Activated CD8-positive, alpha-beta memory T cell treated with anti-CD3 and anti-CD28 coated beads for 24 hours (primary cell): ENCODE measurements around the gene GPI.

Experiments used
- DNase-seq: peaks from one replicate; pipeline ENCODE4 v3.0.0-alpha.2; 2020

Gene GPI

DNA sequence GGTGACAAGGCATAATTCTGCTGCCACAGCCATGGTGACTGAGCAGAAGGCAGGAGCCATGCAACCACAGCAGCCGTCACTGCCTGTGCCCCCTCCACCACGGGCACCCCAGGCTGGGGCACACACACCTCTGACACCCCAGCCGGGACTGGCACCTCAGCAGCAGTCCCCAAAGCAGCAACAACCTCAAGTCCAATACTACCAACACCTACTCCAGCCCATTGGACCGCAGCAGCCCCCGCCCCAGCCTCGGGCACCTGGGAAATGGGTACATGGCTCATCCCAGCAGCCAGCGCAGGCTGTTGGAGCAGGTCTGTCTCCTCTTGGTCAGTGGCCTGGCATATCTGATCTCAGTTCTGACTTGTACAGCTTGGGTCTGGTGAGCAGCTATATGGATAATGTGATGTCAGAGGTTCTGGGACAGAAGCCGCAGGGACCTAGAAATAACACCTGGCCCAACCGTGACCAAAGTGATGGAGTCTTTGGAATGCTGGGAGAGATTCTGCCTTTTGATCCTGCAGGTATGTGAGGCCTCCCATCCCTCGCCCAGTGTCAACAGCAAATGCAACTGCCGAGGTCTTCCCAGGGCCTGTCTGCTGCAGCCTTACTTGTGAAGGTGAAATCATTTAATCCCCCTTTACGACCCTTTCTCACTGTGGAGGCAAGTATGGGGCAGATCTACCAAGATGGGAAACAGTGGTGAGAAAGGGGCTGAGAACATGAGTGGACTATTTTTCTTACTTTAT is 22.9 kb upstream of the GPI start:
- DNase-seq: no peak

DNA sequence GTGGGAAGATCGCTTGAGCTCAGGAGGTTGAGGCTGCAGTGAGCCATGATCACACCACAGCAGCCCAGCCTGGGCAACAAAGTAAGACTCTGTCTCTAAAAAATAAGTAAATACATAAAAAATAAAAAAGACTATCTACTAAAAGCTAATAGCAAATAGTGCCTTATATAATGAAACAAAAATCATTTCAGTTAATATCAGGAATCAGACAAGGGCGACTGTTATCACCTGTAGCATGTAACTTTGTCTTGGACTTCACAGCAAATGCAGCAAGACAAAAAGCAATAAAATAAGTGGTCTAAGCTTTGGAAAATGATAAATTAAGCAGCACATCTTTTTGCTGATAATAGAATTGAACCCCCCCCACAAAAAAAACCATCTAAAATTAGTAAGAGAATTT is 21.2 kb upstream of the GPI start:
- DNase-seq: no peak

DNA sequence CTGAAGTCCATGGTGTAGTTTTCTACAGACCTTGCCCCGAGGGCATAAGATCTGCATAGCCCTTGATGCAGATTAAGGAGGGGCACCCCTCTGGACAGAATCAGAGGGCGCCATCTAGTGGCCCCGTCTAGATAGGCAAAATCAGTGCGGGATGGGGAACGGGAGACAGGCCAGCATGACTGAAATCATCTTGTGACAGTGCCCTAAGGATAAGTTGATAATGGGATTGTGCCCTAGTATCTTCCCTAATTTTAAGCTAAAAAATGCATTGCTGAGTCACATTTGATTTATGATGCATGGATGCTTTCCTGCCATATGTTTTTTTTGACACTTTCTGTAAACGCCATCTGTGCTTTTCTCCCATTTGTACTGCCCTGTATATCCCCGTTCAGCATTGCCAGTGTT is 19.0 kb upstream of the GPI start:
- DNase-seq: peak; percentile 88

DNA sequence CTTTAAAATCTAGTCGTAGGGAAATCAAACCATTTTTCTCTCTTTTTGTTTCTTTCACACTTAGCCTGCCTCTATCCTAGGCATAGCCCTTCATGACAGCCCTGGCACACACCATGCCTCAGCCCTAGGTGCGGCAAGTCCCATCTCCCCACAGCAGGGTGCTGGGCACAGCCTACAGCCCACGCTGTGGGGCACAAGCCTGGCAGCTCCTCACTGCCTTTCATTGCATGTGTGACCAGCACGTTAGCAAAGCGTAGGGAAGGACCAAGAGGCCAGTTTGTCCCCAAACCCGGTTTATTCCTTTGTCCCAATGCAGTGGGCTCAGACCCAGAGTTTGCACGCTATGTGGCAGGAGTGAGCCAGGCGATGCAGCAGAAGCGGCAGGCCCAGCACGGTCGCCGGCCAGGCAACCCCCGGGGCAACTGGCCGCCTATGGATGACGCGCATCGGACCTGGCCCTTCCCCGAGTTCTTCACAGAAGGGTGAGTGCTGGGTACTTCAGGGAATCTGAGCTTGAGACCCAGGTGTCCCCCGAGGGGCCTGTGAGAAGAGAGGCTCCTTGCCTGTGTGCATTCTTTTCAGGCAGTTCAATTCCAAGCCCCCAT is 17.3 kb upstream of the GPI start:
- no peak for DNase-seq

DNA sequence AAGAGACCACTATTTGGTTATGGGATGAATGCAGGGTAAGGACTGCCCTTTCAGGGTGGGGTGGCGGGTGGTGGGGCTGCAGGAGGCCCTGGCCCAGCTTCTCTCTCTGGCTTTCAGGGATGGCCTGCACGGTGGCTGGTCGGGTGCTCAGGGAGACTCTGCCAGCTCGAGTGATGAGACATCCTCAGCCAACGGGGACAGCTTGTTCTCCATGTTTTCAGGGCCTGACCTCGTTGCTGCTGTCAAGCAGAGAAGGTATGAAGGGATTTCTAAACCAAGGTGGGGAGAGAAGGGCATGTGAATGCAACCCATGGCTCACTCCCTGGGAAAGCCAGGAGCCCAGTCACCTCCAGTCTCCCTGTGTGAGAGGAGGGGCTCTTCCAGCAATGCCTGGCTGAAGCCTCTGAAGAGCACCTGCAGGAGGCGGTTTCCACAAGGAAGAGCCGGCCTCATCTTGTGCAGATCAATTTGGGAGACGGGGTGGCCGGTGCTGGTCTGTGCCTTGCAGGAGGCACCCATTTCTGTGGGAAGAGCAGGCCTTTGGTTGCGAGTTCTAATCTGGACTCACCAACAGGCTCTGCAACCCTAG is 16.0 kb upstream of the GPI start:
- no peak for DNase-seq

DNA sequence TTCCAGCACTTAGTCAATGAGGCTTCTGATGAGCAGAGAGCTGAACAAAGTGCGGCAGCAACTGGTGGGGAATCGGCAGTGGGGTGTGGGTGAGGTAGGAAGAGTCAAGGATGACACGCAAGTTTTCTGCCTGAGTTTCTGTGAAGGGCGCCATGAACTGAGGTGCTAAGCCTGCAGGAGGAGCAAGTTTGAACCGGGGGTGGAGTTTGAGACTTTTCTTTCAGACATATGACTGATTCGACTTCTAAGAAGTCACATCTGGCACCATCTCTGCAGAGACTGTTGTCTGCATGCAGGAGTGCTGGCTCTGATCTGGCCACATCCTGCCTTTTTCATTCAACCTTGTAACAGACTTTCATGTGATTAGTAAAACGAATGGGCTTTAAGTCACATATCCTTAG is 14.8 kb upstream of the GPI start:
- DNase-seq: peak; percentile 77

DNA sequence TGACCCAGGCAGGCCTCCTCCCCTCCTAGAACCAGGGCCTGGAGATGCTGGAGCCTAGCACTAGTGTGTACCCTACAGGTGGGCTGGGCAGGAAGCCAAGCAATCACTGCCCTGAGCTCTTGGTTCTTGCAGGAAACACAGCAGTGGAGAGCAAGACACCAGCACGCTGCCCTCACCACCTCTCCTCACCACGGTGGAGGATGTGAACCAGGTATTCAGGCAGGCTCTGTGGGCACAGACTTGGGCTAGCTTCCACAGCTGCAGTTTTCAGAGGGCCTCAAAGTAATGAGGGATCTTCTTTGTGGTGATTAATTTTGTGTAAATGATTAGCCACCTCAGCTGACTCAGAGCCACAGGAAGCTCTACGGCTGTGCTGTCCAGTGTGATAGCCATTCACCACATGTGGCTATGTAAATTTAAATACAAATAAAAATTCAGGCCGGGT is 13.6 kb upstream of the GPI start:
- no peak for DNase-seq

DNA sequence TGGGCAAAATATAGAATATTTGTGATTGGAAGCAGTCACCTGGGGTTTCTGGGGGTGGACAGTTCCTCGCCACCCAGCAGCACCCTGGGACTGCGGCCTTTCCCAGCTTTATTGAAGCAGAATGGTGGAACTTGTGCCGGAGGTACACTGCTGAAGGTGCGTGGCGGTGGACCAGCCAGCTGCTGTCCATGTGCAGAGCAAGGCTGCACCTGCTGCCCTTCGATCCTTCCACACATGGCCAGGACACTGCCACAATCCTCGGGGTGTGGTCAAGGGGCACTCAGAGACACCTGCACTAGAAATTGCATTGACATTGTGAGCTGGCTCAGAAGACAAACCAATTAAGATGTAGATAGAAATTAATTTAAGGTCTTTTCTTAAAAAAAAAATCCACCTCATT is 11.4 kb upstream of the GPI start:
- no peak for DNase-seq

DNA sequence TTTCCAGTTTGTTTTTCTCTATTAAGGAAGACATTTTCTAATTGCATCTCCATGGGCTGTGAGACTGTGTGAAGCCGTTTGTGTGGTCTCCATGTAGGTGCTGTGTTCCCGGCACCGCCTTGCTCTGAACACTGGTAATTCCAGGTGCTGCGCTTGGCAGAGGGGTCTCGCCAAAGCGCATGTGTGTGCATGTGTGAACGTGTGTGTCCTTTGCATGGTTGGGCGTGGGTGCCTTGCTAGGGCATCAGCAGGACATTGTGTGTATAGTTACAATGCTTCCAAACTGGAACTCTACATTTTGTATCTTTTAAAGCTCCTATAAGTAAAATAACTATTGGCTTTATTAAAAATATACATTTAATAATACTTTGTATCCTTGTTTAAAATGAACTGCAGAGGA is 9.8 kb upstream of the GPI start:
- DNase-seq: no peak

DNA sequence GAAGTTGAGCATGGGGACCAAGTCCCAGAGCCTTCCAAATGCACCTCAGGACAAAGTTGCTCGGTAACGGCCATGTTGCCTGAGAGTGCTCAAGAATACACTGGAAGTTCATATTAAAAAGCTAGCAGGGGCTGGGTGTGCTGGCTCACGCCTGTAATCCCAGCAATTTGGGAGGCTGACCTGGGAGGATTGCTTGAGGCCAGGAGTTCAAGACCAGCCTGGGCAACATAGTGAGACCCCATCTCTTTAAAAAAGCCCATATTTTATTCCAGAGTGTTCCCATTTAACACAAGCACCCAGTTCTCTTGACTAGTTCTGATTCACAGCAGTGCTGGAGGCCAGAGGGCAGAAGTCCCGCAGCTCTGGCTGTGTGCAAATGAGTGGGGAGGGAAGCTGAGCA is 8.1 kb upstream of the GPI start:
- no peak for DNase-seq

DNA sequence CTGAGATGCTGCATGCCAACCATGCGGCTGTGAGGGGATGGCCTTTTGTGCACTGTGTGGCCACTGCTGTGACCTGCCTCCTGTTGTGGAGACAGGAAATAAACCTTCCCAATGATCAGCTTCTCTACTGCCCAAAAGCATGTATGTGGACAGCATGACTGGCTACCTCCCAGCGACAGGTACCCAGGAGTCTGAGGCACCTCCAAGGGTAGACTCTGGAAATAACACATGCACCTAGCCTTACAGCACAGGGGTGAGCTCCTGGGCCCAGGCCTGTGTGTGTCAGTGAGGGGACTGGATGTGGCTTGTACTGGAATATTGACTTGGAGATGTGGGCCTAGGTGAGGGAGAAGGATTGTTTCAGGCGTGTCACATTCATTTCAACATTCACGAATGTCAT is 7.6 kb upstream of the GPI start:
- DNase-seq: no peak

DNA sequence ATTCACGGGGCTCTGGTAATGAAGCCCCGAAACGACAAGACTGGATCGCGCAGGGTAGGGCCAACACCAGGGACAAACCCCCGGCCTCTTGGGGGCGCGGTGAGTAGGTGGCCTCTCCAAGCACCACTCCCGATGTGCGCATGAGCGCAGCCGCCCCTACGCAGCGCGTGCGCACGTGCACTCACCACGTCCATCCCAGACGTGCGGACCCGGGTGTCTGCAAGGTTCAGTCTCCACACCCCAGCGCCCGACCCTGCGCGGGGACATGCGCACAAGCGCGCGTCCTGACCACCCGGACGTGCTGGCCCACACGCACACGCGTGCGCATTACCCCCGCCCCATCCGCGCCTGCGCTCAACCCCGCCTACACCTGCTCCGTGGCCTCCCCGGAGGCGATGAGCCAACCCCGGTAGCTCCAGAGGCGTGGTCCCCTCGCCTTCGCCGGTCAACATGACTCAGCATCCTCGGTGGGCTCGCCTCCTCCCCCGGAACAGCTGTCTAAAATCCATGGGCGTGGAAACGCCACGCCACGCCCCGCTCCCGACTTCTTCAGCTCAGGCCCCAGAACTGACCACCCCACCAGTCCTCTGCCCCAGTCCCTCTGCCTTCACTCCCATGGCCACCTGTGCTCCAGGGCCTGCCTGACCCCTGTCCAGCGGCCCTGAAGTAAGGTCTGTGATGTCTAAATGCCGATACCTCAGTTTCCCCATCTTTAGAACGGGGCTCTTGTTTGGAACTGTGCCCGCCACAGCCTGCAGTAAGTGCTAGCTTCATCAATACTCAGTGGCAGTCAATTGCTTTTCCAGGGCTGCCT is 5.6 kb upstream of the GPI start:
- peak; percentile 98 for DNase-seq

DNA sequence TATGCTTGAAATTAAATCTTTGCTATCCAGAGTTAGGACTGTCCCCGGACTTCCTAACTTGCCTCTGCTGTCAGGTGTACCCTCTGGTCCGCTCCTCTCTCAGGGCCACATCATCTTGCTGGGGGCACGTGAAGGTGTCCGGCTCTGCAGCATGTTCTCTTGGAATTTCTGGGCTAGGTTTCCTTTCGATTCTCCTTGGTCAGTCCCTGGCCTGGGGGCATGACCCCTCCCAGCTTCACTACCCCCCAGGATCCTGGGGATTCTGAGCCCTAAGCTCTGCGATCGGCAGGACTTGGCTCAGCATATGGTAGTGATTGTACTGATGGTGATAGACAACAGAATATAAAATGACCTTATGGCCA is 5.1 kb upstream of the GPI start:
- DNase-seq: no peak

DNA sequence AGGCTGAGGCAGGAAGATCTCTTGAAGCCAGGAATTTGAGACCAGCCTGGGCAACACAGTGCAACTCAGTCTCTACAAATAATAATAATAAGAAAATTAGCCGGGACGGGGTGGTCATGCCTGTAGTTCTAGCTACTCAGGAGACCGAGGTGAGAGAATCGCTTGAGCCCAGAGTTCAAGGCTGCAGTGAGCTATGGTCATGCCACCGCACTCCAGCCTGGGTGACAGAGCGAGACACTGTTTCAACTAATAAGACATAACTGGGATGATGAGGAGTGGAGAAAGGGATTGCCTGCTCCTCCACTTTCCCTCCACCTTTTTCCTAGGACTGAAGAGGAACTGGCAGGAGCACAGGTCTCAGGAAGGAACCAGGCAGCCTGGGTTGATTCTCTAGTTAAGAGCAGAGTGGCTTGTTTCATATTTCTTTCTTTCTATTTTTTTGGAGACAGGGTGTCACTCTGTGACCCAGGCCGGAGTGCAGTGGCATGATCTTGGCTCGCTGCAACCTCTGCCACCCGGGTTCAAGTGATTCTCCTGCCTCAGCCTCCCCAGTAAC is 4.6 kb upstream of the GPI start:
- DNase-seq: no peak

DNA sequence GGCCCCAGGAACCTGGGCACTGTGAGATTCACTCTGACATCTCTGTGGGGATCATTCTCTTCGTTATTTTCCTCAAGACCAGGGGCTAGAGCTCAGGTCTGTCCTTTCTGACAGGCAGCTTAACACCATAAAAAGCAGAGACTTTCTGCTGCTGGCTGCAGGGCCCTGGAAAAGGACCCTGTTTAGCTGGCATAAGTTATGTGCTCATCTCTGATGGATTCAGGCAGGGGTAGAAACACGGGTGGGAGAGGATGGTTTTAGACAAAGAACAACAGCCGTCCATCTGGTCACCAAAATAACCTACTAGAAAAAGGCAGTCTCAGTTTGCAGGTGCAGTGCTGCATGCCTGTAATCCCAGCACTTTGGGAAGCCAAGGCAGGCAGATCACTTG is 2.3 kb upstream of the GPI start:
- DNase-seq: no peak

DNA sequence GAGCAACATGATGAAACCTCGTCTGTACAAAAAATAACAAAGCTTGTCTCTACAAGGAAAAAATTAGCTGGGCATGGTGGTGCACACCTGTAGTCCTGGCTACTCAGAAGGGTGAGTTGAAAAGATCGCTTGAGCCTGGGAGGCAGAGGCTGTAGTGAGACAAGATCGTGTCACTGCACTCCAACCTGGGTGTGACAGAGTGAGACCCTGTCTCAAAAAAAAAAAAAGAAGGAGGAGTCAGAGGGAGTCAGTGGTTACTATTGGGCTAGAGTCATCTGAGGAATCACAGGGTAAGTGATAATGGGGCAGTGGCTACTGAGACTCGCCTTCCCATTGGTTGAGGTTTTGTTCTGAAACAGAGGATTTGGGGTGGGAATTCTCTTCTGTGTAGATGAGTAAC is 1.9 kb upstream of the GPI start:
- DNase-seq: no peak

DNA sequence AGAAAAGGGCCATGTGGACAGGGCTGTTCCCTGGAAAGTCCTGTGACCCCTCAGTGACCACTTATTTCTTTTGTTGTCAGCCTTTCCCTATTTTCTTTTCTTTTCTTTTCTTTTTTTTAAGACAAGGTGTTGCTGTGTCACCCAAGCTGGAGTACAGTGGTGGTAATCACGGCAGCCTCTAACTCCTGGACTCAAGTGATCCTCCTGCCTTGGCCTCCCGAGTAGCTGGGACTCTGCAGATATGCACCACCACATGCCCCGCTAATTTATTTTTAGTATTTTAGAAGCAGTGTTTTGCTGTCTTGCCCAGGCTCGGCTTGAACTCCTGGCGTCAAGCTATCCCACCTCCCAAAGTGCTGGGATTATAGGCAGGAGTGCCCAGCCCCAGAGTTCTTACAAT is 1.1 kb upstream of the GPI start:
- DNase-seq: no peak

DNA sequence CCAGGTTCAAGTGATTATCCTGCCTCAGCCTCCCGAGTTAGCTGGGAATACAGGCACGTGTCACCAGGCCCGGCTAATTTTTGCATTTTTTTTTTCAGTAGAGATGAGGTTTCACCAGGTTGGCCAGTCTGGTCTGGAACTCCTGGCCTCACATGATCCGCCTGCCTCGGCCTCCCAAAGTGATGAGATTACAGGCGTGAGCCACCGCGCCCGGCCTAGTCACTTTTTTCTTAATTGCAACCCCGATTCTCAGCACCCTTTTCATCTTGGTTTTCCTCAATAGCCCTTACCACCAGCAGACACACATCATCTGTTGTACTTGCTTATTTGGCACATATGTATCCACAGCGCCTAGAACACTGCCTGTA is 550 bp upstream of the GPI start:
- no peak for DNase-seq

DNA sequence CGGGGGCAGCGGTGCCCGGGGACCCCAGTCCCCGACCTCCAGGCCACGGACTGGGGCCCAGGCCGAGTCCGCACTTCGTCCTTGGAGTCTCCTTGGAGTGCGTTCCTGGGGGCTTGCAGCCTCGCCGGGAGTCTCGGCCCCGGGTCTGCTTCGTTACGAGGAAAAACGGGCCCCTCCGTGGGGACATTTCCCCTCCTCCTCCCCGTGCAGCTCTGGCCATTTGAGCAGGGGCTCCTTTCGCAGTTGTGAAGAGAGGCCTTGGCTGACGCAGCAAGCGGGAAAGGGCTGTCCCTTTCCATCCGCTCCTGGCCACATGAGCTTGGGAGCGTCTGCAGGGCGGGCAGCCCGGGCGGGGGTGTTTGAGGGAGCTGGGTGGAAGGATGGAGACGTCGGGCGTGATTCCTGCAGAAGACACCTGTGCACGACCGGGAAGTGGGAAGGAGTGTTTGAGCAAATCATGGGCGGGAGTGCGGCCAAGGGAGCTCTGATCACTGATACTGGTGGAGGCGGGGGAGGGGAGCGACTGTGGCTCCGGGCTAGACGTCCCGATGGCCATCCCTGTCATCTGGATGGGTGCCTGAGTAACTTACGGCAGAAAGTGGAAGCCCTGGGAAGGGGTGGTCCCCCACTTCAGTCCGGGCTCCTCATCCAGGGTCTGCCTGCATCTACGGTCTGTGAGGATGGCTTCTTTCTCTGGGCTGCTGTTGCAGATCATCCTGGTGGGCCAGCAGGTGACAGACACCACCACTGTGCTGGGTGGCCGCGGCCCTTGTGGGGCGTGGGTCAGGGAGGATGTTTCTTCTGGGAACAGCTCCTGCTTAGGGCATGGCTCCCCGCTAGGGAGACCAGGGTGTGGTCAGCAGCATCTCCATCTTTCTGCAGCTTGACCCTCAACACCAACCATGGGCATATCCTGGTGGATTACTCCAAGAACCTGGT is 736 bp downstream of the GPI start:
- peak; percentile 75 for DNase-seq

DNA sequence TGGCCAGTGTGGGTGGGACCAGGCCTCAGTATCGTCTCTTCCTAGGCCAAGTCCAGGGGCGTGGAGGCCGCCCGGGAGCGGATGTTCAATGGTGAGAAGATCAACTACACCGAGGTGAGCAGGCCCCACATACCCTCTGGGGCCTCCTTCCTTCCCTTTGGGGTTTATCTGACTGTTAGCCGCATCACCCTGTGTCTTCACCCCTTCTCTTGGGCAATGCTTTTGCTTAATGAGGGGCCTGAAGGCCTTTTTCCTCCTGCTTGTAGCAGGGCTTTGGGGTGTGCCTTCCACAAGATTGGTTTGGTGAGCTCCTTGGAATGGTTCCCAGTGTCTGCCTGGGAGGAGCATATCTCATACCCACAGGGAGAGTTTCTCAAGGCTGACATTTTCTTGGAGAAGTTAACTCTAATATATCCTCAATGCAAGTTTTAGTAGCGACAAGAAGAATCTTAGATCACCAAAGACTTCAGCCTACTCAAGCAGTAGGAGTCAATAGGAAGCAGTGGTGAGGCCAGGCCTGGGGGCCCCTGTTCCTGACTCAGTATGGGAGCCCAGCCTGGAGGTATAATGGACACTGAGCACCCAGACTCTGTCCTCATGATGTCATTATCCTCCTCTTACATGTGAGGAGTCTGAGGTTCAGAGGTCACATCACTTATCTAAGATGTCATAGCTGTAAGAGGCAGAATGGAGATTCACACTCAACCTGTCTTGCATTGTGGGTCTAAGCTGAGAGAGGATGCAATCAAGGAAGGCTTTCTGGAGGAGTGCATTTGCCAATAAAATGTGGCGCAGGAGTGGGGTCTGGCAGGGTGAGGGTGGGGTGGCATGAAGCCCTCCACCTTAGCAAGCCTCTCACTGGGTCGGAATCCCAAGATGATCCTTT is 2.0 kb downstream of the GPI start:
- DNase-seq: no peak

DNA sequence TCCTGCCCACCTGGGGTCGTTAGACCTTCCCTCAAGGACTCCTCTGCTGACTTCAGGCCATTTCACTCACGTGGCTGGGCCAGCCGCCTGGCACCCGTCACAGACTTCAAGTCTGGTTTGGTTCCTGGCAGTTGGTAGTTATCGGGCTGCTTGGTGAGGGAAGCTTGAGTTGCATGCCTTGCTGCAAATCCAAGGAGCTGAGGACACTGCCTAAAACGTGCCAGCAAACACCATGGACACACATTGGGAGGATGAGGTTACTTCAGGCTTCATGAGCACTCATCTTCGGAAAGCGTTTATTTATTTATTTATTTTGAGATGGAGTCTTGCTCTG is 2.6 kb downstream of the GPI start:
- no peak for DNase-seq

DNA sequence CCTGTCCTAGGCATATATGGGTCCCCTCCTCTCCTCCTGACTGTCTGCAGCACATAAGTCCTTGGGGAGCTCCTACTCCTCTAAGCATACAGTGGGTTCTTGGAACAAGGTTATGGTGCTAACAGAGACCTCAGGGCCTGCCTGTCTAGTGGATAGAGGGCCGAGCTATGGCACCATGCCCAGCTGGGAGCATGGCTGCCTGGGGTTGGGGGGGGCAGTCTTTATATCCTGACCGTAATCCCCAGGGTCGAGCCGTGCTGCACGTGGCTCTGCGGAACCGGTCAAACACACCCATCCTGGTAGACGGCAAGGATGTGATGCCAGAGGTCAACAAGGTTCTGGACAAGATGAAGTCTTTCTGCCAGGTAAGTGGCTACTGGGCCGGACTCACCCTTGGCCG is 3.3 kb downstream of the GPI start:
- no peak for DNase-seq
